ENCODE results near the gene AXIN2.
A peak's percentile ranks its signal among the peaks of the same experiment; 100 is the strongest.

AXIN2 gene

DNA sequence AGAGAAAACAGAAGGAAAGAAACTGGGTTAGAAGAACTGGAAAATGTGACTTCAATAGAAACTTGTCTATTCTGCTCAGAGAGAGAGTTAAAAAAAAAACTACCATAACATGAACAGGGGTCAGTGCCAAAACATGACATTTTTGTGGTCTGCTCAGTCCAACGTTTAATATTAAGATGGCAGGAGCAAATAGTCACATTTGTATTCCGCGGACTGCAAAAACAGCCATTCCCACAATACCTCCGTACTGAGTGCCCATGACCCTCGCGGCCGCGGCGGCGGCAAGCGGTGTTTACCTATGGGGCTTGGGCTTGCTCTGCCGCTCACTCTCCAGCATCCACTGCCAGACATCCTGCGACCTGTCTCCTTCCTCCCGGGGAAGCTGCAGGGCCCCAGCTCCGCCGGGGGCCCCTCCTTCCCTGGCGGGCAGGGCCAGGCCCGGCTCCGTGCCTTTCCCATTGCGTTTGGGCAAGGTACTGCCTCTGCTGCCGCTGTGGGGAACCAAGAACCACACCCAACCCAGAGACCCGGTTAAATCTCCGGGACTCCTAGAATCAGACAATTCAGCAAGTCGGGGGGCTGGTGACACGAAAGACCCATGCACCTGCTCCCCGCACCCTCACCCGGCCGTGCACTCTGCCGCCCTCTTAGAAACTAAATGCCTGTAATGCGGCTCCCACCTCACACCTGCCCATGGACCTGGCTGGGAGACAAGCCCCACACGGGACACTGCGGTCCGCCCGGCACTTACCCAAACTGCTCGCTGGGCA lies 24.7 kb downstream of the AXIN2 start:
- peaks cover 97% of the 10 kb centered on the region for H3K36me3 ChIP-seq (ENCODE audit: control insufficient read depth, insufficient read depth, low read length)

DNA sequence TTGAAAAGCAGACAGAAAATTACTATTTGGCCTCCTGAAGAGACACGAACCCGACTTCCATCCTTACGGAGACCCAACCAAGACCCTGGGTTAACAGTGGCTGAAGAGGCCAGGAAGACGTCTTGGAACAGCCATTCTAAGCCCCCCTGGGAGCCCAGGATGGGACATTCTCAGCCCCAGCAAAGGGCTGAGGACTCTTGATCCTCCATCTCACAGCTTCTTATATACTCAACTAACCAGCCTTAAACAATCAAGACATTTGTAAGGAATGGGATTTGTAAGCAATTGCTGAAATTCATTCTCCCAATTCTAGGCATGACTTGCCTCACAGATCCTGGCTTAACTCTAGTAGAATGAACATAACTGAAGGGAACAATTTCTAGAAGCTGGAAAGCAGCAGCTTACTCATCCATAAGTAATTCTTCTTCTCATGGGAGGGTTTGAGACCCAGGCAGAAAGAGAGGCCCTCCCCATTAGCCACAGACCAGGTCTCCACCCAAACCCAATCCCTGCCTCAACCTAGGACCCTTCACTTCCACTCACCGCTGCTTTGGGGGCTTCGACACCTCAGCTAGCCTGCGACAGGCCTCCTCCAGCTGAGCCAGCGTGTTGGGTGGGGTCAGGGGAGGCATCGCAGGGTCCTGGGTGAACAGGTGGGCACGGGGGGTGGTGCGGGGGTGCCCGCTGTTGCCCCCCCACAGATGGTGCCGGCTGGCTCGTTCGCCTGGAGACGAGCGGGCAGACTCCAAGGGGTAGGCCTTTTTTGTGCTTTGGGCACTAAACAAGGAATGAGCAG lies 25.5 kb downstream of the AXIN2 start:
- WGBS, 2 experiments (ENCODE audit: insufficient coverage in 2 of 2), result 96 to 99% methylated on average over 13 of the region's 17 CpGs
- H3K4me1 ChIP-seq (ENCODE audit: control insufficient read depth, insufficient read depth, low read length, poor library complexity, severe bottlenecking), result peaks cover 21% of the 10 kb centered on the region
- no peaks in the 10 kb centered on the region for H3K9me3 ChIP-seq (ENCODE audit: control insufficient read depth, low read length)
- H3K36me3 ChIP-seq (ENCODE audit: control insufficient read depth, insufficient read depth, low read length), result peaks cover 91% of the 10 kb centered on the region
- H3K27ac ChIP-seq (ENCODE audit: low read depth, low read length, severe bottlenecking), result no peak overlapping the region
- H3K4me3 ChIP-seq (ENCODE audit: extremely low read depth, insufficient read depth, low read length, poor library complexity, severe bottlenecking), result no peak overlapping the region

More for the DNA sequence above, 24.7 kb downstream of the AXIN2 start:
- Histone ChIP-seq H3K4me3 (ENCODE audit: extremely low read depth, insufficient read depth, low read length, poor library complexity, severe bottlenecking) (no peak overlapping the region), H3K4me1 (ENCODE audit: control insufficient read depth, insufficient read depth, low read length, poor library complexity, severe bottlenecking) (peaks cover 13% of the 10 kb centered on the region), H3K9me3 (ENCODE audit: control insufficient read depth, low read length) (no peaks in the 10 kb centered on the region), H3K27ac (ENCODE audit: low read depth, low read length, severe bottlenecking) (no peak overlapping the region)
- WGBS, 2 experiments (ENCODE audit: insufficient coverage in 2 of 2), result 96% methylated on average over 30 to 34 of the region's 35 CpGs

DNA sequence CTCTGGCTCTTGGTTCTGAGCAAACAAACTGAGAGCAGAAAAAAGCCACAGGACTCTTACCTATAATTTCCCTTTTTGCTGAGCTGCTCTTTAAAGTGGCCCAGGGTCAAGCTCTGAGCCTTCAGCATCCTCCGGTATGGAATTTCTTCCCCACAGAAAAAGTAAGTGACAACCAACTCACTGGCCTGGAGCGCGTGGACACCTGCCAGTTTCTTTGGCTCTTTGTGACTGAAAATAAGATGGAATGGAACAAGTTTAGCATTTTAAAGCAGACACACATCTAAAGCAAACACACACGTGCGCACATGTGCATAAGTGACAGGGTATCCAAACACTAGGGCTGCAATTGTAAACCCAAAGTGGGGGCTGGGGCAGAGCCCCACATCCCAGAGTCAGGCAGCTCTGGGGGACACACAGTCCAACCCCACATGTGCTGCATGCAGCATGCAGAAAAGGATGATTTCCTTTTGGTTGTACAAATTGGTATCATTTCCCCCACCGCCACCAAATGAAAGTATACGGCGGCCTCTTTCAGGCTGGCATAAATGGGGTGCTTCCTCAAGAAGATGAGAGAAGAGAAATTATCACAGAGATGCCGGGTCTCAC lies 27.5 kb downstream of the AXIN2 start:
- H3K27ac ChIP-seq (ENCODE audit: low read depth, low read length, severe bottlenecking), result no peak overlapping the region
- no peaks in the 10 kb centered on the region for H3K9me3 ChIP-seq (ENCODE audit: control insufficient read depth, low read length)
- no peak overlapping the region for H3K4me3 ChIP-seq (ENCODE audit: extremely low read depth, insufficient read depth, low read length, poor library complexity, severe bottlenecking)
- H3K4me1 ChIP-seq (ENCODE audit: control insufficient read depth, insufficient read depth, low read length, poor library complexity, severe bottlenecking), result peaks cover 28% of the 10 kb centered on the region
- H3K36me3 ChIP-seq (ENCODE audit: control insufficient read depth, insufficient read depth, low read length), result peaks cover 92% of the 10 kb centered on the region
- WGBS, 2 experiments (ENCODE audit: insufficient coverage in 2 of 2), result 80 to 98% methylated on average over 2 to 5 of the region's 9 CpGs

DNA sequence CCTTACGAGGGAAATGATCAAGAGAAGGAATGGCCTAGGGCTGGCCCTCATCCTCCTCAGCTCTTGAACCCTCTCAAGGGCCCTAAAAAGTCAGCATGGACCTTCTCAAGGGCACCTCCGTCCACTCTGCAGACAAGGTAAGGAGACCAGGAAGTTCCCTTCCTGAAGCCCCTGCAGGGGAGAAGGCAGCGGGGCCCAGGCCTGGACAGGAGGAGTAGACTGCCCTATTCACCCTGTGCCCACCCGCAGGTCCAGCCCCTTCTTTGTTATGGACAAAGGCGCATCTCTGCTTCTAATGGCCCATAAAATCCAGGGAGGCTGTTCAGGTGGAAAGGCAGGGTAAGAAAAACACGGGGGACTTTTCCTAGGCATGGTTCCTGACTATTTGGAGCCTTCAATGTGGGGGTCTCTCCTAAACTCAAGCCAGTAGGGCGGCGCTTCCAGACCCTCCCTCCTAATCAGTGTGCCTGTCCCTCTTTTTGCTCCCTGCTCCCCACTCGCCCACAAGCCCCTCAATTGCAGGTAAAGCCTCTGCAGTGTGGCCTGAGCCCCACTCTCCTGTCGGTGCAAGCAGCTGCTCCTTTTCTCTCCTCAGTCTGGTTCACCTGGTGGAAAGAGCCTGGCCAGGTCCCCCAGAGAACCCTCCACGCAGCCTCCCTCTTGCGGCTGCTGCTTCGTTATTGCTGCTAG lies 28.2 kb downstream of the AXIN2 start:
- WGBS, 2 experiments (ENCODE audit: insufficient coverage in 2 of 2), result 87 to 95% methylated on average over 9 of the region's 13 CpGs
- peaks cover 28% of the 10 kb centered on the region for H3K4me1 ChIP-seq (ENCODE audit: control insufficient read depth, insufficient read depth, low read length, poor library complexity, severe bottlenecking)
- H3K9me3 ChIP-seq (ENCODE audit: control insufficient read depth, low read length), result no peaks in the 10 kb centered on the region
- H3K4me3 ChIP-seq (ENCODE audit: extremely low read depth, insufficient read depth, low read length, poor library complexity, severe bottlenecking), result no peak overlapping the region
- H3K36me3 ChIP-seq (ENCODE audit: control insufficient read depth, insufficient read depth, low read length), result peaks cover 93% of the 10 kb centered on the region
- H3K27ac ChIP-seq (ENCODE audit: low read depth, low read length, severe bottlenecking), result no peak overlapping the region

DNA sequence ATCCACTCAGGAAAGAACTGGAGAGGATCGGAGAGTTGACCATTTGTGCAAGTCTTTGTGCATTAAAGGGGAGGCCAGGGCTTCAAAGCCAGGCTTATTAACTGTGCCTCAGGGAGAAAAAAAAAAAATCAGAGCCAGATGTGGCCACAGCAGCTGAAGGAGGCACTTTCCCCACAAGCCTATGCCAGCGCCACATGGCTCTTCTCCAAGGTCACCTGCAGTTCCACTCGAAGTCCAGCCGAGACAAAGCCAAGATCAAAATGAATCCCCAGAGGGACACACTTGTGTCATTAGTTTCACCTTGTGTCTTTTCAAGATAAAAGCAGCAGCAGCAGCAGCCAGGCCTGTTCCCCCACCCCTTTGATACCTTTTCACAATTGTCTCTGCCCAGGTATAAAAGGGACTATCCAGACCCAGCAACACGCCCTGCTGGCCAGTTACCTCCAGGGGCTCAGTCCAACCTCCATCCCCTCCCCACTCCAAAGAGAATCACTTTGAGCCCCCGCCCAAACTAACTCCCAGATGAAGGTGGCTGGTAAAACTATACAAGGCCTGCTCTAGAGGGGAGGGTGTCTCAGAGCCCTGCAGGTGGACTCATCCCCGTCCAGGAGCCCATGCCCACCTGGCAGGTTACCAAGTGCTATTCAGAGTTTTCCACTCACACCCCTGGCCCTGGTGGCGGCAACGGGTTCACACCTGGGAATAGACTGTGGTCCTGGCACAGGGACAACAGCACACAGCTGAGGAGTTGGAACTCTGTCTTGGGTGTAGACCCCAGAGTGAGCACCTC lies 29.2 kb downstream of the AXIN2 start:
- Histone ChIP-seq H3K4me3 (ENCODE audit: extremely low read depth, insufficient read depth, low read length, poor library complexity, severe bottlenecking) (no peak overlapping the region), H3K27ac (ENCODE audit: low read depth, low read length, severe bottlenecking) (peak overlapping the region; percentile 89), H3K9me3 (ENCODE audit: control insufficient read depth, low read length) (no peaks in the 10 kb centered on the region), H3K36me3 (ENCODE audit: control insufficient read depth, insufficient read depth, low read length) (peaks cover 87% of the 10 kb centered on the region), H3K4me1 (ENCODE audit: control insufficient read depth, insufficient read depth, low read length, poor library complexity, severe bottlenecking) (peaks cover 28% of the 10 kb centered on the region)
- WGBS, 2 experiments (ENCODE audit: insufficient coverage in 2 of 2), result 78 to 82% methylated on average over 5 of the region's 9 CpGs

DNA sequence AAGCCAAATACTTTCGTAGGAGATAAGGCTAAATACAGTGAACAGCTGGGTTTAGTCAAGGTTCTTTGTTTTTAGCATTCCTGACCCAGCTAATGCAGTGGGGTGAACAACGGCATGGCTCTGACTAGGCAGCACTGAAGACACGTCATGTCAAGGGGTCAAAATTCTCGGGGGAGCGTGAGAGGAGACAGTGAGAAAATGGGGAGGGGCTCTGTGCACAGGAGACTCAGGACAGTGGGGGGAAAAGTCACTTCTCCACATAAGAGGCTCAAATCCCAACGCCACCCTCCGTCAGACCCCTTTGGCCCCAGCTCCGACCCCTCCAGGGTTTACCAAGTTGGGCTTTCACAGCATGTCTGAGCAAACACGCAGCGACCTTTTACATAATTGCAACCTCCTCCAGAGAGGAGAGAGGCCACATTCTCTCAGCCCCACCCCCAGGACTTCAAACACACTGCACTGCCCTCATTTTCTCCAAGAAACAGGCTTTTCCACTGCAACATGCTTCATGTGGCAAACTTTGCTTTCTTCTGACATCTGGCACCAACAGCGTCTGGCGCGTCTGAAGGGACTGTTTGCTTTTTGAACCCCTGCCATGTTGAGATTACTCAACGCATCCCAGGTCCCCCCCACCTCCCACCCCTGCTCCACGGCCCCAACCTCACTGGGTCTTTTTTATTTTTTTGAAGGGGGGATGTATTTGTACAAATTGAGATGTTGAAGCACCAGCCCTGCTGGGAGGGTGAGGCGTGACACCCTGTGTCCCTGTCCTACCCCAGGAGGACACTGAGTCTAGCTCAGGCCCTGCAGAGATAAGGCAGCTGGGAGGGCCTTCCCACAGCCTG lies 30.0 kb downstream of the AXIN2 start:
- peaks cover 28% of the 10 kb centered on the region for H3K4me1 ChIP-seq (ENCODE audit: control insufficient read depth, insufficient read depth, low read length, poor library complexity, severe bottlenecking)
- WGBS, 2 experiments (ENCODE audit: insufficient coverage in 2 of 2), result 23 to 28% methylated on average over 6 to 10 of the region's 16 CpGs
- H3K27ac ChIP-seq (ENCODE audit: low read depth, low read length, severe bottlenecking), result peak overlapping the region; percentile 89
- H3K9me3 ChIP-seq (ENCODE audit: control insufficient read depth, low read length), result no peaks in the 10 kb centered on the region
- H3K4me3 ChIP-seq (ENCODE audit: extremely low read depth, insufficient read depth, low read length, poor library complexity, severe bottlenecking), result no peak overlapping the region
- H3K36me3 ChIP-seq (ENCODE audit: control insufficient read depth, insufficient read depth, low read length), result peaks cover 79% of the 10 kb centered on the region

DNA sequence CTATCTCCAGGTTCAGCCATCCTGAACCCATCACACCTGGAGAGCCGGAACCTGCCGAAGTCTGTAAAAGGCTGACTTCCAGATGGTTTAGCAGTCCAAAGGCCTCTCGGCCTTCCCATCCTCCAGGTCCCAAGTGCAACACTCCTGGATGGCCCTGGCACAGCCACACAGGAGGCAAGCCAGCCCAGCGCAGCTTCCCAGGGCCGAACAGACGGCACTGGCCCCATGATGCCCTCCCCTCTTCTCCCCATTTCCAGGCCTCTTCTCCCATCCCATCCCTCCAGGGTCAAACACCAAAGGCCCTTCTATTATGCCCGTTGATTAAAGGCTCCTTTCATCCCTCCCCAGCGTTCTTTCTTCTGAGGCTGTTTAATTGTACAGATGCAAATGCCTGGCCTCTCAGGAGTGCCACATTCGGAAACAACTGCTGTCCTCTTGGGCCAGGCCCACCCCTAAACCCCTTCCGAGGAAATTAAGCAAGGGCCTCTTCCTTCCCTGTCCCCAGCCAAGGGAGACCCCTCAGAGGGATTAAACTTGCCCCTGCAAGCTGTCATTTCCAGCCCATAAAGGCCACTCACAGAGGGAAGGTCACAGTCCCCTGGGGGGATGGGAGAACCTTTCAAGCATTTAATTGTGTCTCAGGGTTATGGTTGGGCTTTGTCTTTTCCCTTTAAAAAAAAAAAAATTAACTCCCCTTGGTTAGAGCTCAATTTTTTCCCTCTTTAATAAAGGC lies 30.8 kb downstream of the AXIN2 start:
- Histone ChIP-seq H3K4me1 (ENCODE audit: control insufficient read depth, insufficient read depth, low read length, poor library complexity, severe bottlenecking) (peaks cover 28% of the 10 kb centered on the region), H3K27ac (ENCODE audit: low read depth, low read length, severe bottlenecking) (peak overlapping the region; percentile 89), H3K4me3 (ENCODE audit: extremely low read depth, insufficient read depth, low read length, poor library complexity, severe bottlenecking) (no peak overlapping the region), H3K9me3 (ENCODE audit: control insufficient read depth, low read length) (no peaks in the 10 kb centered on the region), H3K36me3 (ENCODE audit: control insufficient read depth, insufficient read depth, low read length) (peaks cover 71% of the 10 kb centered on the region)
- WGBS, 2 experiments (ENCODE audit: insufficient coverage in 2 of 2), result 63 to 80% methylated on average over 8 to 9 of the region's 10 CpGs

DNA sequence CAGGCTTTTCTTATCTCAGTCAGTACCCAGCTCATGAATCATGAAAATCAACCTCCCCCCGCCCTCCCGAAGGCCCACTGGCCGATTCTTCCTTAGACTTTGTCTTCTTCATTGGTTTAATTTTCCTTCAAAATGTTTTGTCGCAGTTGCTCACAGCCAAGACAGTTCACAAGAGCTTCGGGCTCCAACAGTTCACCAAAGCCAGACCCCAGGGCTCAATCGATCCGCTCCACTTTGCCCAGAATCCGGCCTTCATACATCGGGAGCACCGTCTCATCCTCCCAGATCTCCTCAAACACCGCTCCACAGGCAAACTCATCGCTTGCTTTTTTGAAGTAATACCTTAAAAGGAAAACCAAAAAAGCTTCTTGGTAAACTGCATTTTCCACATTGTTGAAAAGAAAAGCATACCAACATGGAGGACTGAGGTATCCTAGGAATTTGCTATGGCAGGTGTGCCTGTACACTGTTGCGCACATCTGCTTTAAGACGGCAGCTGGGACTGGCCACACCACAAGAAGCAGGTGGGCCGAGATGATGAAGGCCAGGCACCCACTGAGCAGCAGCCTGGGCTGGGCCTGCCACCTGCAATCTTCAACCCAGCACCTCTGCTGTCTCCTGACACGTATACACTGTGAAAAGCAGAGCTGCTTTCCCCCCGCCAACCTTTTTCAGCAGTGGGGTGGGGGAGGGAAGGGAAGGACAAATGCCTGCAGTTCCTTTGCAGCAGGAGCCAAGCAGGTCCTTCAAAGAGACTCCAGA lies 31.5 kb downstream of the AXIN2 start:
- WGBS, 2 experiments (ENCODE audit: insufficient coverage in 2 of 2), result 95 to 96% methylated on average over 9 to 14 of the region's 17 CpGs
- Histone ChIP-seq H3K27ac (ENCODE audit: low read depth, low read length, severe bottlenecking) (peak overlapping the region; percentile 89), H3K4me3 (ENCODE audit: extremely low read depth, insufficient read depth, low read length, poor library complexity, severe bottlenecking) (no peak overlapping the region), H3K9me3 (ENCODE audit: control insufficient read depth, low read length) (no peaks in the 10 kb centered on the region), H3K36me3 (ENCODE audit: control insufficient read depth, insufficient read depth, low read length) (peaks cover 64% of the 10 kb centered on the region), H3K4me1 (ENCODE audit: control insufficient read depth, insufficient read depth, low read length, poor library complexity, severe bottlenecking) (peaks cover 28% of the 10 kb centered on the region)

Measured in mesodermal cell (in vitro differentiated cells).